Measurements from ENCODE around the gene TLCD4. TPM values are rescaled to one million over a fixed set of nuclear protein-coding genes. Genes with fewer than 3 reads are reported as not detected.

TLCD4 gene
- polyA plus RNA-seq, 1 donor (not counting 4 experiments of a cell fraction or from before 2014, with no cell fraction given): 0.01 TPM

DNA sequence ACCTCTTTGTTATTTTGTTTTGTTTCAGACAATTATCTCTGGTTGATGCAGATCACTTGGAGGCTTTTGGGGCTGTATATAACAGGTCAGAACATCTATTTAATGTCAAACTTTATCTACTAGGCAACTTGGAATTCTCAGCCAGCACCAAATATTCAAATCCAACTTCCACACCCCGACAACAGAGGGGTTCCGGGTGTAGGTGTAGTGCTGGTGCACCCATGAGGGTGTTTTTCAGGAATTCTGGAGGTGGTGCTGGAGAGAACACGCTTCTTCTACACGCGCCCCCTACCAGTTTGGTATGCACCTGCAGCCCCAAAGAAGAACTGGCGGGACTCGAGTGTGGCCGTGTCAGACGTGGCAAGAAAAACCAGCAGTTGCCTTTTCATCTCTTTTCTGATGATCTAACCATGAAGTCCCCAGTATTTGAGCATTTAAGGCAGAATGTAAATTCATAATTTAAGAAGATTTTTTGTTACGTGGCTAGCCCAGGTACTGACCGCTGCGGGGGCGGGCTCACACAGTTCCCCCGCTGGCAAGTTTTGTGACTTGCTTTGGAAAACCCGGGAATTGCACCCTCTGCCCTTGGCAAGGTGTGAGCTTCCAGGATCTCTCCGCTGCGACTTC lies 462 bp upstream of the TLCD4 start:
- Histone ChIP-seq H3K9me3 (ENCODE audit: control insufficient read depth, low read depth, low read length) (no peaks in the 10 kb centered on the region), H3K4me1 (ENCODE audit: control insufficient read depth, extremely low read depth, insufficient read depth, low read length) (peaks cover 9% of the 10 kb centered on the region), H2AFZ (ENCODE audit: control insufficient read depth, low read length) (peak overlapping the region; percentile 78), H3K4me3 (ENCODE audit: control insufficient read depth in 2 of 3, extremely low read depth in 1 of 3, insufficient read depth in 2 of 3, low read depth in 1 of 3, low read length in 3 of 3) (peak overlapping the region; percentile 42 to 79 (median 73)), H3K79me2 (ENCODE audit: control insufficient read depth, insufficient read depth, low read length) (no peaks in the 10 kb centered on the region), H4K20me1 (ENCODE audit: control insufficient read depth, extremely low read depth, insufficient read depth, low read length) (no peaks in the 10 kb centered on the region), H3K4me2 (ENCODE audit: control insufficient read depth, extremely low read depth, insufficient read depth, low read depth, low read length) (peak overlapping the region; percentile 96), H3K27ac (ENCODE audit: control insufficient read depth, insufficient read depth, low read length) (no peak overlapping the region), H3K27me3 (ENCODE audit: control insufficient read depth, extremely low read depth, insufficient read depth, low read length) (peaks cover 29% of the 10 kb centered on the region), H3K9ac (ENCODE audit: control insufficient read depth, extremely low read depth, insufficient read depth, low read length) (no peak overlapping the region), H3K36me3 (ENCODE audit: control insufficient read depth in 2 of 2, extremely low read depth in 1 of 2, insufficient read depth in 2 of 2, low read length in 2 of 2) (no peaks in the 10 kb centered on the region), H3K9me1 (ENCODE audit: control insufficient read depth, extremely low read depth, insufficient read depth, low read length) (no peaks in the 10 kb centered on the region)
- FAIRE-seq: no peak
- dilution Hi-C loops (cut with MboI; ENCODE audit: extremely low pct_ligation_motif_present, low sequenced_read_pairs): no loop called here
- no peak for TF ChIP-seq EZH2 (IDR thresholded peaks at IDR 0.05; ENCODE audit: low read length)
- TF ChIP-seq, protein P1, sequence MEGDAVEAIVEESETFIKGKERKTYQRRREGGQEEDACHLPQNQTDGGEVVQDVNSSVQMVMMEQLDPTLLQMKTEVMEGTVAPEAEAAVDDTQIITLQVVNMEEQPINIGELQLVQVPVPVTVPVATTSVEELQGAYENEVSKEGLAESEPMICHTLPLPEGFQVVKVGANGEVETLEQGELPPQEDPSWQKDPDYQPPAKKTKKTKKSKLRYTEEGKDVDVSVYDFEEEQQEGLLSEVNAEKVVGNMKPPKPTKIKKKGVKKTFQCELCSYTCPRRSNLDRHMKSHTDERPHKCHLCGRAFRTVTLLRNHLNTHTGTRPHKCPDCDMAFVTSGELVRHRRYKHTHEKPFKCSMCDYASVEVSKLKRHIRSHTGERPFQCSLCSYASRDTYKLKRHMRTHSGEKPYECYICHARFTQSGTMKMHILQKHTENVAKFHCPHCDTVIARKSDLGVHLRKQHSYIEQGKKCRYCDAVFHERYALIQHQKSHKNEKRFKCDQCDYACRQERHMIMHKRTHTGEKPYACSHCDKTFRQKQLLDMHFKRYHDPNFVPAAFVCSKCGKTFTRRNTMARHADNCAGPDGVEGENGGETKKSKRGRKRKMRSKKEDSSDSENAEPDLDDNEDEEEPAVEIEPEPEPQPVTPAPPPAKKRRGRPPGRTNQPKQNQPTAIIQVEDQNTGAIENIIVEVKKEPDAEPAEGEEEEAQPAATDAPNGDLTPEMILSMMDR (optimal IDR thresholded peaks at IDR 0.05 in 1 of 3, IDR thresholded peaks at IDR 0.05 in 1 of 3, conservative IDR thresholded peaks at IDR 0.05 in 1 of 3; ENCODE audit: extremely low read depth in 1 of 3, insufficient read depth in 2 of 3, low read length in 3 of 3): peak; percentile 31 to 59 (median 58)
- no peak for DNase-seq (ENCODE audit: low read depth, low spot score)

GRCh38 chr1:95118067-95118499 lies 928 bp downstream of the TLCD4 start:
- peak overlapping the region; percentile 96 for H3K4me2 ChIP-seq (ENCODE audit: control insufficient read depth, extremely low read depth, insufficient read depth, low read depth, low read length)
- no peaks in the 10 kb centered on the region for H4K20me1 ChIP-seq (ENCODE audit: control insufficient read depth, extremely low read depth, insufficient read depth, low read length)
- no peak overlapping the region for H3K9ac ChIP-seq (ENCODE audit: control insufficient read depth, extremely low read depth, insufficient read depth, low read length)
- H3K36me3 ChIP-seq (ENCODE audit: control insufficient read depth in 2 of 2, extremely low read depth in 1 of 2, insufficient read depth in 2 of 2, low read length in 2 of 2): no peaks in the 10 kb centered on the region
- no peak for DNase-seq (ENCODE audit: low read depth, low spot score)
- no peaks in the 10 kb centered on the region for H3K9me3 ChIP-seq (ENCODE audit: control insufficient read depth, low read depth, low read length)
- peak overlapping the region; percentile 46 for H2AFZ ChIP-seq (ENCODE audit: control insufficient read depth, low read length)
- no peak for FAIRE-seq
- H3K27me3 ChIP-seq (ENCODE audit: control insufficient read depth, extremely low read depth, insufficient read depth, low read length): peaks cover 29% of the 10 kb centered on the region
- no peaks in the 10 kb centered on the region for H3K79me2 ChIP-seq (ENCODE audit: control insufficient read depth, insufficient read depth, low read length)
- H3K4me3 ChIP-seq (ENCODE audit: control insufficient read depth in 2 of 3, extremely low read depth in 1 of 3, insufficient read depth in 2 of 3, low read depth in 1 of 3, low read length in 3 of 3): peak overlapping the region; percentile 9 to 73 (median 43)
- no peaks in the 10 kb centered on the region for H3K9me1 ChIP-seq (ENCODE audit: control insufficient read depth, extremely low read depth, insufficient read depth, low read length)
- peaks cover 9% of the 10 kb centered on the region for H3K4me1 ChIP-seq (ENCODE audit: control insufficient read depth, extremely low read depth, insufficient read depth, low read length)
- TF ChIP-seq, protein P1 (optimal IDR thresholded peaks at IDR 0.05 in 1 of 3, IDR thresholded peaks at IDR 0.05 in 1 of 3, conservative IDR thresholded peaks at IDR 0.05 in 1 of 3; ENCODE audit: extremely low read depth in 1 of 3, insufficient read depth in 2 of 3, low read length in 3 of 3): no peak
- peak; percentile 78 for TF ChIP-seq EZH2 (IDR thresholded peaks at IDR 0.05; ENCODE audit: low read length)
- no peak overlapping the region for H3K27ac ChIP-seq (ENCODE audit: control insufficient read depth, insufficient read depth, low read length)
- dilution Hi-C loops (cut with MboI; ENCODE audit: extremely low pct_ligation_motif_present, low sequenced_read_pairs): no loop called here

Data from keratinocyte (primary cell).